Measurements from ENCODE around the gene CLIP3. TPM values are rescaled to one million over a fixed set of nuclear protein-coding genes. Genes with fewer than 3 reads are reported as not detected.

CLIP3 gene
- total RNA-seq, 2 experiments from 2014 or later = 0.47 to 0.85 TPM

GRCh38 chr19:35992907-35993765, 39.5 kb downstream of the CLIP3 start:
- H3K4me3 Mint-ChIP-seq = peak overlapping the region; percentile 69
- CTCF ChIA-PET = no interaction called here
- POLR2A ChIA-PET = interaction anchor here (1.5 to 3.2 kb wide), 3 partner anchors 21 to 40 kb away, joined by 4 to 17 read pairs (median 13); partner anchors contain the start of gene ALKBH6
- no peak for ATAC-seq (ENCODE audit: poor library complexity)
- peaks cover 28% of the 10 kb centered on the region for H3K4me1 Mint-ChIP-seq (ENCODE audit: low read depth)
- intact Hi-C loops (cut with DNase I, micrococcal nuclease) = no loop called here
- no peak overlapping the region for H3K4me3 ChIP-seq (ENCODE audit: low read length)
- H3K9me3 ChIP-seq (ENCODE audit: control insufficient read depth in 1 of 2, insufficient read depth in 1 of 2, low read length in 2 of 2) = peaks cover 0 to 11% of the 10 kb centered on the region in 2 experiments
- H3K27ac Mint-ChIP-seq = no peak overlapping the region
- peaks cover 16% of the 10 kb centered on the region for H3K36me3 Mint-ChIP-seq (ENCODE audit: low read depth)
- peaks cover 4% of the 10 kb centered on the region for H3K27me3 Mint-ChIP-seq
- H3K9me3 Mint-ChIP-seq = no peaks in the 10 kb centered on the region
- H3K27ac ChIP-seq (ENCODE audit: low read depth in 1 of 2, low read length in 2 of 2) = no peak overlapping the region
- H3K36me3 ChIP-seq (ENCODE audit: insufficient read depth, low read length) = peaks cover 9% of the 10 kb centered on the region
- H3K4me1 ChIP-seq (ENCODE audit: insufficient read depth, low read length) = peaks cover 36% of the 10 kb centered on the region
- H3K27me3 ChIP-seq (ENCODE audit: control insufficient read depth in 1 of 2, insufficient read depth in 2 of 2, low read length in 2 of 2) = peaks cover 0 to 5% of the 10 kb centered on the region in 2 experiments
- TF ChIP-seq, protein P1, sequence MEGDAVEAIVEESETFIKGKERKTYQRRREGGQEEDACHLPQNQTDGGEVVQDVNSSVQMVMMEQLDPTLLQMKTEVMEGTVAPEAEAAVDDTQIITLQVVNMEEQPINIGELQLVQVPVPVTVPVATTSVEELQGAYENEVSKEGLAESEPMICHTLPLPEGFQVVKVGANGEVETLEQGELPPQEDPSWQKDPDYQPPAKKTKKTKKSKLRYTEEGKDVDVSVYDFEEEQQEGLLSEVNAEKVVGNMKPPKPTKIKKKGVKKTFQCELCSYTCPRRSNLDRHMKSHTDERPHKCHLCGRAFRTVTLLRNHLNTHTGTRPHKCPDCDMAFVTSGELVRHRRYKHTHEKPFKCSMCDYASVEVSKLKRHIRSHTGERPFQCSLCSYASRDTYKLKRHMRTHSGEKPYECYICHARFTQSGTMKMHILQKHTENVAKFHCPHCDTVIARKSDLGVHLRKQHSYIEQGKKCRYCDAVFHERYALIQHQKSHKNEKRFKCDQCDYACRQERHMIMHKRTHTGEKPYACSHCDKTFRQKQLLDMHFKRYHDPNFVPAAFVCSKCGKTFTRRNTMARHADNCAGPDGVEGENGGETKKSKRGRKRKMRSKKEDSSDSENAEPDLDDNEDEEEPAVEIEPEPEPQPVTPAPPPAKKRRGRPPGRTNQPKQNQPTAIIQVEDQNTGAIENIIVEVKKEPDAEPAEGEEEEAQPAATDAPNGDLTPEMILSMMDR (IDR thresholded peaks at IDR 0.05) = no peak
- DNase-seq = no peak

GRCh38 chr19:35991731-35992450, 40.8 kb downstream of the CLIP3 start:
- H3K27me3 ChIP-seq (ENCODE audit: control insufficient read depth in 1 of 2, insufficient read depth in 2 of 2, low read length in 2 of 2) = peaks cover 2 to 11% of the 10 kb centered on the region in 2 experiments
- TF ChIP-seq, protein P1 (IDR thresholded peaks at IDR 0.05) = no peak
- intact Hi-C loops (cut with DNase I, micrococcal nuclease) = no loop called here
- ChIA-PET CTCF (interaction anchor here (1.3 kb wide), 1 partner anchor 23 kb away, joined by 3 read pairs; the partner anchor contains the start of gene ALKBH6), POLR2A (interaction anchor here (1.0 kb wide), 1 partner anchor 22 kb away, joined by 3 read pairs; the partner anchor contains the start of gene ALKBH6)
- peaks cover 0 to 11% of the 10 kb centered on the region in 2 experiments for H3K9me3 ChIP-seq (ENCODE audit: control insufficient read depth in 1 of 2, insufficient read depth in 1 of 2, low read length in 2 of 2)
- peaks cover 9% of the 10 kb centered on the region for H3K36me3 Mint-ChIP-seq (ENCODE audit: low read depth)
- no peak for ATAC-seq (ENCODE audit: poor library complexity)
- H3K4me3 ChIP-seq (ENCODE audit: low read length) = no peak overlapping the region
- peak overlapping the region; percentile 58 for H3K4me3 Mint-ChIP-seq
- no peak for DNase-seq
- H3K27ac Mint-ChIP-seq = no peak overlapping the region
- peaks cover 11% of the 10 kb centered on the region for H3K27me3 Mint-ChIP-seq
- peaks cover 2% of the 10 kb centered on the region for H3K36me3 ChIP-seq (ENCODE audit: insufficient read depth, low read length)
- peaks cover 21% of the 10 kb centered on the region for H3K4me1 Mint-ChIP-seq (ENCODE audit: low read depth)
- H3K27ac ChIP-seq (ENCODE audit: low read depth in 1 of 2, low read length in 2 of 2) = no peak overlapping the region
- H3K4me1 ChIP-seq (ENCODE audit: insufficient read depth, low read length) = peaks cover 35% of the 10 kb centered on the region
- H3K9me3 Mint-ChIP-seq = no peaks in the 10 kb centered on the region
